Activated T-cell treated with anti-CD3 and anti-CD28 coated beads, Interleukin-2, amount 50 U/mL, for 48 hours (primary cell): ENCODE measurements around the gene TRABD2B.

Experiments
- DNase-seq, 2 experiments: peaks; one replicate each; pipeline ENCODE4 v3.0.0-alpha.2; 2020

Gene TRABD2B

GRCh38 chr1:47903723-47904122 is 93.5 kb downstream of the TRABD2B start:
- no peak for DNase-seq

GRCh38 chr1:47901001-47901575 is 96.1 kb downstream of the TRABD2B start:
- no peak for DNase-seq

- no peak for DNase-seq
These were observed 98.9 kb downstream of the TRABD2B start for GRCh38 chr1:47898133-47898845.

- no peak for DNase-seq
These were observed 101.7 kb downstream of the TRABD2B start for GRCh38 chr1:47895279-47896125.

GRCh38 chr1:47894410-47895278 is 102.5 kb downstream of the TRABD2B start:
- DNase-seq: no peak

GRCh38 chr1:47893412-47893811 is 103.8 kb downstream of the TRABD2B start:
- no peak for DNase-seq

- DNase-seq: no peak
These were observed 106.4 kb downstream of the TRABD2B start for GRCh38 chr1:47890779-47891178.

- DNase-seq: no peak
These were observed 108.9 kb downstream of the TRABD2B start for GRCh38 chr1:47888294-47888629.

GRCh38 chr1:47887475-47888293 is 109.5 kb downstream of the TRABD2B start:
- no peak for DNase-seq

GRCh38 chr1:47887060-47887459 is 110.1 kb downstream of the TRABD2B start:
- DNase-seq: no peak

- no peak for DNase-seq
These were observed 111.0 kb downstream of the TRABD2B start for GRCh38 chr1:47886141-47886540.

GRCh38 chr1:47885062-47885830 is 111.9 kb downstream of the TRABD2B start:
- no peak for DNase-seq

- DNase-seq: no peak
These were observed 113.2 kb downstream of the TRABD2B start for GRCh38 chr1:47883963-47884362.

- no peak for DNase-seq
These were observed 115.4 kb downstream of the TRABD2B start for GRCh38 chr1:47881505-47882442.

- no peak for DNase-seq
These were observed 120.6 kb downstream of the TRABD2B start for GRCh38 chr1:47876587-47876963.

- DNase-seq: no peak
These were observed 121.2 kb downstream of the TRABD2B start for GRCh38 chr1:47875831-47876586.

- no peak for DNase-seq
These were observed 122.1 kb downstream of the TRABD2B start for GRCh38 chr1:47875036-47875435.

GRCh38 chr1:47873337-47873736 is 123.8 kb downstream of the TRABD2B start:
- no peak for DNase-seq

- no peak for DNase-seq
These were observed 124.3 kb downstream of the TRABD2B start for GRCh38 chr1:47872886-47873285.
